ENCODE measurements around the gene ZNF133.

DNA sequence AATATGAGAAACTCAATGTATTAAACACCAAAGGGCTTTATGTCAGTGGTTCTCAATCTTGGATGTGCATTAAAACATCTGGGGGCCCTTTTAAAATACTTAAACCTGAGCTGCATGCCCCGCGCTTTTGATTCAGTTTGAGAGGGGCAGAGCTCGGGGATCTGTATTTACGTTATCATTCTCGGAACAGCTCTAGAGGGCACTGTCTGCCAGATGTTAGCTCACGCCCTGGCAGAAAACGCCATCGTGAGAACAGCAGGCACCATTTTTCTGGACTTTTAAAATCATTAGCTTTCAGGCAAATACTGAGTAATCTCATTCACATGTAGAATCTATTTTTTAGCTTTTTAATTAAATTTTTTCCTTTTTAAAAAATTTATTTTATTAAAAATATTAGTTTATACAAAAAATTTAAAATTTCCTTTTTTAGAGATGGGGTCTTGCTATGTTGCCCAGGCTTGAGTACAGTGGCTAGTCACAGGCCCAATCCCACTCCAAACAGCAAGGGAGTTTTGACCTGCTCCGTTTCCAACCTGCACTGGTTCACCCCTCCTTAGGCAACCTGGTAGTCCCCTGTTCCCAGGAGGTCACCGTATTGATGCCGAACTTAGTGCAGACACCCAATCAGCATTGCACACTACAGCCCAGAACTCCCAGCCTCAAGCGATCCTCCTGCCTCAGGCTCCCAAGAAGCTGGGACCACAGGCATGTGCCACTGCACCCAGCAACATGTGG lies 30.0 kb upstream of the ZNF133 start:
- no peak for TF ChIP-seq EZH2 (IDR thresholded peaks at IDR 0.05; ENCODE audit: low read depth)
- TF ChIP-seq, protein P1, sequence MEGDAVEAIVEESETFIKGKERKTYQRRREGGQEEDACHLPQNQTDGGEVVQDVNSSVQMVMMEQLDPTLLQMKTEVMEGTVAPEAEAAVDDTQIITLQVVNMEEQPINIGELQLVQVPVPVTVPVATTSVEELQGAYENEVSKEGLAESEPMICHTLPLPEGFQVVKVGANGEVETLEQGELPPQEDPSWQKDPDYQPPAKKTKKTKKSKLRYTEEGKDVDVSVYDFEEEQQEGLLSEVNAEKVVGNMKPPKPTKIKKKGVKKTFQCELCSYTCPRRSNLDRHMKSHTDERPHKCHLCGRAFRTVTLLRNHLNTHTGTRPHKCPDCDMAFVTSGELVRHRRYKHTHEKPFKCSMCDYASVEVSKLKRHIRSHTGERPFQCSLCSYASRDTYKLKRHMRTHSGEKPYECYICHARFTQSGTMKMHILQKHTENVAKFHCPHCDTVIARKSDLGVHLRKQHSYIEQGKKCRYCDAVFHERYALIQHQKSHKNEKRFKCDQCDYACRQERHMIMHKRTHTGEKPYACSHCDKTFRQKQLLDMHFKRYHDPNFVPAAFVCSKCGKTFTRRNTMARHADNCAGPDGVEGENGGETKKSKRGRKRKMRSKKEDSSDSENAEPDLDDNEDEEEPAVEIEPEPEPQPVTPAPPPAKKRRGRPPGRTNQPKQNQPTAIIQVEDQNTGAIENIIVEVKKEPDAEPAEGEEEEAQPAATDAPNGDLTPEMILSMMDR (conservative IDR thresholded peaks at IDR 0.05), result no peak

Data from PC-9 (cell line).